ENCODE data around the gene TRAF4.

DNA sequence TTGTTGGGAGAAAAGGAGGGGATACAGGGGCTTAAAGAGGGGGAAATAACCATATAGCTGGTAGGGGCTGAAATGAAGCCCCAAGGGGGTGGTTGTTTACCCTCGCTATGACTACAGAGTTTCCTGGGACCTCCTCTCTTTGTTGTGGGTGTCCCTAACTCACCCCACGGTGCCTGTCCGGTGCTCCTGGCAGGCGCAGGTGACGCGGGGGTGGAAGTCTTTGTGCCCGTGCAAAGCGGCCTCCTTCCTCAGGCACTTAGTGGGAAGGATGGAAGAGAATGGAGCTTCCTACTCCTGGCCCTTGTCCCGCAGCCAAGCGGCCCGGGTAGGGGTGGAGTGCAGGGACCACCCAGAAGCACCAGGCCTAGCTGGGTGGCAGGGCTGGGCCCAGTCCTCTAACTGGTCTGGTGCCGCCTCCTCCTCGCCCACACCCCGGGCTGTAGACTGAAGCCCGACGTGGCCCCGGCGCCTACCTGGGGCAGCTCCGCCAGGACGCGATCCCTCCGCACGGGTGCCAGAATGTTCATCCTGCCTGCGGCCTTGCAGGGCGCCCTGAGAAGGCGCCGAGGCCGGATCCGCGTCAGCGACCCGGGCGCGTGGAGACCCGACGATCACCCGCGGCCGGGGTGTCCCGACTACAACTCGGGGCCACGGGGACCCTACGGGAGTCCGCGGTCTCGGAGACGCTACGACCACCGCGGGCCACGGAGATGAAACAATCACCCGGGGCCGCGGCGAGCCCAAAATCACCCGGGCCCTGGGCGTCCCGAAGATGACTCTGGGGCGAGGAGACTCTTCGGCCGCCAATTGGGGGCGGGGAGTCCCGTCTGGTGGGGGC, 26.9 kb upstream of the TRAF4 start:
- TF ChIP-seq, protein P1, sequence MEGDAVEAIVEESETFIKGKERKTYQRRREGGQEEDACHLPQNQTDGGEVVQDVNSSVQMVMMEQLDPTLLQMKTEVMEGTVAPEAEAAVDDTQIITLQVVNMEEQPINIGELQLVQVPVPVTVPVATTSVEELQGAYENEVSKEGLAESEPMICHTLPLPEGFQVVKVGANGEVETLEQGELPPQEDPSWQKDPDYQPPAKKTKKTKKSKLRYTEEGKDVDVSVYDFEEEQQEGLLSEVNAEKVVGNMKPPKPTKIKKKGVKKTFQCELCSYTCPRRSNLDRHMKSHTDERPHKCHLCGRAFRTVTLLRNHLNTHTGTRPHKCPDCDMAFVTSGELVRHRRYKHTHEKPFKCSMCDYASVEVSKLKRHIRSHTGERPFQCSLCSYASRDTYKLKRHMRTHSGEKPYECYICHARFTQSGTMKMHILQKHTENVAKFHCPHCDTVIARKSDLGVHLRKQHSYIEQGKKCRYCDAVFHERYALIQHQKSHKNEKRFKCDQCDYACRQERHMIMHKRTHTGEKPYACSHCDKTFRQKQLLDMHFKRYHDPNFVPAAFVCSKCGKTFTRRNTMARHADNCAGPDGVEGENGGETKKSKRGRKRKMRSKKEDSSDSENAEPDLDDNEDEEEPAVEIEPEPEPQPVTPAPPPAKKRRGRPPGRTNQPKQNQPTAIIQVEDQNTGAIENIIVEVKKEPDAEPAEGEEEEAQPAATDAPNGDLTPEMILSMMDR (IDR thresholded peaks at IDR 0.05; ENCODE audit: low read depth, low read length, missing input control), result no peak
- TF ChIP-seq, protein P2, sequence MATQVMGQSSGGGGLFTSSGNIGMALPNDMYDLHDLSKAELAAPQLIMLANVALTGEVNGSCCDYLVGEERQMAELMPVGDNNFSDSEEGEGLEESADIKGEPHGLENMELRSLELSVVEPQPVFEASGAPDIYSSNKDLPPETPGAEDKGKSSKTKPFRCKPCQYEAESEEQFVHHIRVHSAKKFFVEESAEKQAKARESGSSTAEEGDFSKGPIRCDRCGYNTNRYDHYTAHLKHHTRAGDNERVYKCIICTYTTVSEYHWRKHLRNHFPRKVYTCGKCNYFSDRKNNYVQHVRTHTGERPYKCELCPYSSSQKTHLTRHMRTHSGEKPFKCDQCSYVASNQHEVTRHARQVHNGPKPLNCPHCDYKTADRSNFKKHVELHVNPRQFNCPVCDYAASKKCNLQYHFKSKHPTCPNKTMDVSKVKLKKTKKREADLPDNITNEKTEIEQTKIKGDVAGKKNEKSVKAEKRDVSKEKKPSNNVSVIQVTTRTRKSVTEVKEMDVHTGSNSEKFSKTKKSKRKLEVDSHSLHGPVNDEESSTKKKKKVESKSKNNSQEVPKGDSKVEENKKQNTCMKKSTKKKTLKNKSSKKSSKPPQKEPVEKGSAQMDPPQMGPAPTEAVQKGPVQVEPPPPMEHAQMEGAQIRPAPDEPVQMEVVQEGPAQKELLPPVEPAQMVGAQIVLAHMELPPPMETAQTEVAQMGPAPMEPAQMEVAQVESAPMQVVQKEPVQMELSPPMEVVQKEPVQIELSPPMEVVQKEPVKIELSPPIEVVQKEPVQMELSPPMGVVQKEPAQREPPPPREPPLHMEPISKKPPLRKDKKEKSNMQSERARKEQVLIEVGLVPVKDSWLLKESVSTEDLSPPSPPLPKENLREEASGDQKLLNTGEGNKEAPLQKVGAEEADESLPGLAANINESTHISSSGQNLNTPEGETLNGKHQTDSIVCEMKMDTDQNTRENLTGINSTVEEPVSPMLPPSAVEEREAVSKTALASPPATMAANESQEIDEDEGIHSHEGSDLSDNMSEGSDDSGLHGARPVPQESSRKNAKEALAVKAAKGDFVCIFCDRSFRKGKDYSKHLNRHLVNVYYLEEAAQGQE (IDR thresholded peaks at IDR 0.05), result no peak
- no peak for TF ChIP-seq EGR1 (IDR thresholded peaks at IDR 0.05; ENCODE audit: low read depth in 2 of 2)
- no peak for TF ChIP-seq FOXA1 (IDR thresholded peaks at IDR 0.05)
- TF ChIP-seq YY1 (IDR thresholded peaks at IDR 0.05), result no peak
